Osteoblast (primary cell): Measurements from ENCODE around the gene TRAPPC5. TPM values are rescaled to one million over a fixed set of nuclear protein-coding genes. Genes with fewer than 3 reads are reported as not detected.
A peak's percentile ranks its signal among the peaks of the same experiment; 100 is the strongest.

ENCODE experiments used
- DNase-seq: peaks from one replicate; pipeline ENCODE4 v3.0.0; 2011; ENCODE audit warnings: low spot score, mixed read lengths; ENCODE audit not compliant: insufficient read length; ENCODE audit errors: missing footprints
- H2AFZ ChIP-seq: 2 replicates; pipeline ENCODE4 v1.6.0; 2011; ENCODE audit warnings: mild to moderate bottlenecking, low read length
- H3K27ac ChIP-seq: 2 replicates; pipeline ENCODE4 v1.5.1; 2011; ENCODE audit warnings: mild to moderate bottlenecking, low read depth, low read length, moderate library complexity
- H3K27me3 ChIP-seq: 2 replicates; pipeline ENCODE4 v1.6.0; 2012; ENCODE audit warnings: mild to moderate bottlenecking, control low read depth, inconsistent platforms, low read length, moderate library complexity; ENCODE audit not compliant: insufficient read depth
- H3K36me3 ChIP-seq: 2 replicates; pipeline ENCODE4 v1.5.1; 2011; ENCODE audit warnings: mild to moderate bottlenecking, low read length, control low read depth, moderate library complexity; ENCODE audit not compliant: insufficient read depth
- H3K4me1 ChIP-seq: 2 replicates; pipeline ENCODE4 v1.5.1; 2011; ENCODE audit warnings: mild to moderate bottlenecking, low read length, control low read depth, moderate library complexity; ENCODE audit not compliant: insufficient read depth
- H3K4me2 ChIP-seq: 2 replicates; pipeline ENCODE4 v1.6.0; 2011; ENCODE audit warnings: mild to moderate bottlenecking, low read length; ENCODE audit not compliant: insufficient read depth
- H3K4me3 ChIP-seq: fragments of 200-600 bp; sonication (generic); 3 replicates; pipeline ENCODE4 v1.5.1; 2012; ENCODE audit warnings: mild to moderate bottlenecking, low read length, inconsistent platforms; ENCODE audit not compliant: insufficient read depth
- H3K79me2 ChIP-seq: 2 replicates; pipeline ENCODE4 v1.6.0; 2012; ENCODE audit warnings: mild to moderate bottlenecking, low read length, control low read depth, inconsistent platforms; ENCODE audit not compliant: insufficient read depth
- H3K9me3 ChIP-seq: 2 replicates; pipeline ENCODE4 v1.5.1; 2011; ENCODE audit warnings: low read depth, low read length, control low read depth
- H4K20me1 ChIP-seq: 2 replicates; pipeline ENCODE4 v1.6.0; 2012; ENCODE audit warnings: mild to moderate bottlenecking, low read length, control low read depth; ENCODE audit not compliant: insufficient read depth
- total RNA-seq: library from RNA; depleted of rRNA; stranded (reverse); fragments of >200 nt; gene quantifications from 2 replicates; pipeline ENCODE4 v1.2.3, GENCODE V29; 2012
- TF ChIP-seq, protein P1 (sequence below): IDR thresholded peaks from 2 replicates; pipeline ENCODE4 v1.5.1; 2011; ENCODE audit warnings: mild to moderate bottlenecking, low read depth, low read length, moderate library complexity; ENCODE audit errors: extremely low read depth

TRAPPC5 gene
- total RNA-seq, 1 donor: 26.4 TPM

DNA sequence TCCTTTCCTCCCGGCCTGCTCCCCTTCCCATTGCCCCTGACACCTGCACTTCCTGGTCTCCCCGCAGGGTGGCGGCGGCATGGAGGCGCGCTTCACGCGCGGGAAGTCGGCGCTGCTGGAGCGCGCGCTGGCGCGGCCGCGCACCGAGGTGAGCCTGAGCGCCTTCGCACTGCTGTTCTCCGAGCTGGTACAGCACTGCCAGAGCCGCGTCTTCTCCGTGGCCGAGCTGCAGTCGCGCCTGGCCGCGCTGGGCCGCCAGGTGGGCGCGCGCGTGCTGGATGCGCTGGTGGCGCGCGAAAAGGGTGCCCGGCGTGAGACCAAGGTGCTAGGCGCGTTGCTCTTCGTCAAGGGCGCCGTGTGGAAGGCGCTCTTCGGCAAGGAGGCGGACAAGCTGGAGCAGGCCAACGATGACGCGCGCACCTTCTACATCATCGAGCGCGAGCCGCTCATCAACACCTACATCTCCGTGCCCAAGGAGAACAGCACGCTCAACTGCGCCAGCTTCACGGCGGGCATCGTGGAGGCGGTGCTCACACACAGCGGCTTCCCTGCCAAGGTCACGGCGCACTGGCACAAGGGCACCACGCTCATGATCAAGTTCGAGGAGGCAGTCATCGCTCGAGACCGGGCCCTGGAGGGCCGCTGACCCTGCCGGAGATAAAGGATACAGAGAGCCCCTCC lies 1.7 kb downstream of the TRAPPC5 start:
- Histone ChIP-seq H3K4me2 (peak overlapping the region; percentile 89), H3K79me2 (peaks cover 20% of the 10 kb centered on the region), H3K4me3 (peak overlapping the region; percentile 98), H3K4me1 (peaks cover 12% of the 10 kb centered on the region), H3K27ac (peak overlapping the region; percentile 48), H4K20me1 (peaks cover 20% of the 10 kb centered on the region), H3K9me3 (no peaks in the 10 kb centered on the region), H2AFZ (peak overlapping the region; percentile 72), H3K36me3 (peaks cover 12% of the 10 kb centered on the region), H3K27me3 (peaks cover 5% of the 10 kb centered on the region)
- peak; percentile 79 for DNase-seq
- TF ChIP-seq, protein P1, sequence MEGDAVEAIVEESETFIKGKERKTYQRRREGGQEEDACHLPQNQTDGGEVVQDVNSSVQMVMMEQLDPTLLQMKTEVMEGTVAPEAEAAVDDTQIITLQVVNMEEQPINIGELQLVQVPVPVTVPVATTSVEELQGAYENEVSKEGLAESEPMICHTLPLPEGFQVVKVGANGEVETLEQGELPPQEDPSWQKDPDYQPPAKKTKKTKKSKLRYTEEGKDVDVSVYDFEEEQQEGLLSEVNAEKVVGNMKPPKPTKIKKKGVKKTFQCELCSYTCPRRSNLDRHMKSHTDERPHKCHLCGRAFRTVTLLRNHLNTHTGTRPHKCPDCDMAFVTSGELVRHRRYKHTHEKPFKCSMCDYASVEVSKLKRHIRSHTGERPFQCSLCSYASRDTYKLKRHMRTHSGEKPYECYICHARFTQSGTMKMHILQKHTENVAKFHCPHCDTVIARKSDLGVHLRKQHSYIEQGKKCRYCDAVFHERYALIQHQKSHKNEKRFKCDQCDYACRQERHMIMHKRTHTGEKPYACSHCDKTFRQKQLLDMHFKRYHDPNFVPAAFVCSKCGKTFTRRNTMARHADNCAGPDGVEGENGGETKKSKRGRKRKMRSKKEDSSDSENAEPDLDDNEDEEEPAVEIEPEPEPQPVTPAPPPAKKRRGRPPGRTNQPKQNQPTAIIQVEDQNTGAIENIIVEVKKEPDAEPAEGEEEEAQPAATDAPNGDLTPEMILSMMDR: no peak

DNA sequence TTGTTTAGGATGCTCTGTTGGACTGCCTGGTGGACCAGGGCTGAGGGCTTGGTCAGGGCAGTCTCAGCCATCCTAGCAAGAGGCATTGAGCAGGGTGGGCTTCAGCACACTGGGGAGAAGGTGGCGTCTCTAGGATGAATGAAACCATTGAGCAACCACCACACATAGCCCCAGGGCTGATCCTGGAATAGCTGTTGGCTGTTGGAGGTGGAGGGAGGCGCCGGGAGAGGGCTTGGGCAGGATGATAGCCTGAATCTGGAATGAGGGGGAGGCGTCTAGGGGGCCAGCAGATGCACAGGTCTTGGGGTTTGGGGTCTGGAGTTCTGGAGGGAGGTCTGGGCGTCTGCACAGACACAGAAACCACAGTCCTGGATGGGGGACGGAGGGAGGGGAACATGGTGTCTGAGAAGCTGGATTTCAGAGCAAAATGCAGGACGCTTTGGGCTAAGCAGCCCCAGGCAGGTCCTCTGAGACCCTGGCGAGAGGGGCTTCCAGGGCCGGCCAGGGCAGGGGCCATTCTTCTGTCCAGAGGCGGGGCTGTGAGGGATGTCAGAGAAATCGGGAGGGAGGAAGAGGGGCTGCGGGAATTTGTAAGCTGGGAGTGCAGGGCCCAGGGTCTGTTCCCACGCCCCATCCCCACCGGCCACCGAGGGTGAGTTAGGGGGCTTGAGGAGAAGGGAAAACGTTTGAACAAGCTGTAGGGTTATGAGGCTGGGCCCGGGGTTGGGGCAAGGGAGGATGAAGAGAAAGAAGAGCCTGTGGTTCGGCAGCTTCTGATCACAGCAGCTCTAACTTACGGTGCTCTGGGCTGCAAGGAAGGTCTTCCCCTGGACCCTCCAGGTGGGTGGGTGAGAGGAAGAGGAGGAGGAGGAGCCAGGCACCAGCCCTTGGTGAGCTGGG lies 5.2 kb downstream of the TRAPPC5 start:
- Histone ChIP-seq H4K20me1 (peaks cover 20% of the 10 kb centered on the region), H3K36me3 (peaks cover 12% of the 10 kb centered on the region), H3K4me3 (no peak overlapping the region), H3K4me2 (no peak overlapping the region), H3K27ac (no peak overlapping the region), H3K4me1 (peaks cover 9% of the 10 kb centered on the region), H3K9me3 (no peaks in the 10 kb centered on the region), H3K79me2 (peaks cover 18% of the 10 kb centered on the region), H2AFZ (no peak overlapping the region), H3K27me3 (no peaks in the 10 kb centered on the region)
- TF ChIP-seq, protein P1: no peak
- peak; percentile 69 for DNase-seq

DNA sequence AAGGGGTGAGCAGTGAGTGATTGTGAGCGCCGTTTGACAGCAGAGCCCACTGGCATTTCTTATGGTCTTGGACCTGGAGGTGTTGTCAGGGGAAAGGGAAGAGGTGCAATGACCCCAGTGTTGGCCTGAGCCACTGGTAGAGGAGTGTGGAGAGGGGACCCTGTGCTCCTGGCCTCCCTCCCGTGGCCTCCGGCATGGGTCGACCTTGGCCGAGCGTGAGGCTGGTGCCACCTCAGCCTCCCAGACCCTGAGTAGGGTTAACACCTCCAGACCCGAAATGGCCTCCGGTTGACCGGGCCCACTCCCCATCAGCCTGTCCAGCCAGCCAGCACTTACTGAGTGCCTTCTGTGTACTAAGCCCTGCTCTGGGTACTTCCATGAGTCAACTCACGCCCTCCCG lies 6.5 kb downstream of the TRAPPC5 start:
- H4K20me1 ChIP-seq: peaks cover 14% of the 10 kb centered on the region
- H3K79me2 ChIP-seq: peaks cover 4% of the 10 kb centered on the region

More for the DNA sequence above, 6.5 kb downstream of the TRAPPC5 start:
- no peak overlapping the region for H3K4me2 ChIP-seq
- no peak overlapping the region for H2AFZ ChIP-seq
- H3K9me3 ChIP-seq: no peaks in the 10 kb centered on the region
- H3K27me3 ChIP-seq: no peaks in the 10 kb centered on the region
- peaks cover 12% of the 10 kb centered on the region for H3K36me3 ChIP-seq
- TF ChIP-seq, protein P1: no peak
- no peak overlapping the region for H3K27ac ChIP-seq
- H3K4me1 ChIP-seq: no peaks in the 10 kb centered on the region
- no peak overlapping the region for H3K4me3 ChIP-seq
- DNase-seq: peak; percentile 84
